H1 (cell line): ENCODE measurements around the gene PLCL2. TPM values are rescaled to one million over a fixed set of nuclear protein-coding genes. Genes with fewer than 3 reads are reported as not detected.

ENCODE experiments used
- CTCF ChIA-PET: fragments of 300-600 bp; sonication (Branson Sonifier 250); formaldehyde crosslinking; loops from one replicate; lab custom pipeline; 2021; ENCODE audit not compliant: partially characterized antibody; lab: Charles Lee
- POLR2A ChIA-PET: fragments of 300-600 bp; sonication (Branson Sonifier 250); formaldehyde crosslinking; loops from one replicate; lab custom pipeline; 2021; ENCODE audit warnings: inconsistent platforms; ENCODE audit not compliant: partially characterized antibody; lab: Charles Lee
- DNase-seq, 2 experiments: peaks; one replicate each; pipeline versions ENCODE4 v3.0.0 to v3.0.0-alpha.2; 2010 to 2022; ENCODE audit warnings: low spot score in 2 of 2, low read depth in 1 of 2, mixed read lengths in 1 of 2
- FAIRE-seq: peaks from 2 replicates; lab custom pipeline; 2011; peaks lifted over from hg19 to GRCh38; lab: Jason Lieb, UNC
- H2AFZ ChIP-seq: 2 replicates; pipeline ENCODE4 v1.8.1; 2012; ENCODE audit warnings: low read length, inconsistent platforms
- H2AK5ac ChIP-seq: 2 replicates; pipeline ENCODE4 v1.6.1; 2013; ENCODE audit warnings: low read depth, low read length
- H2BK120ac ChIP-seq: replicated peaks from 2 replicates; pipeline ENCODE3; 2013; ENCODE audit warnings: low read depth, low read length, inconsistent platforms
- H2BK12ac ChIP-seq: 2 replicates; pipeline ENCODE4 v1.6.1; 2013; ENCODE audit warnings: low read depth, low read length
- H2BK15ac ChIP-seq: 2 replicates; pipeline ENCODE4 v1.6.1; 2013; ENCODE audit warnings: low read length
- H2BK20ac ChIP-seq: 2 replicates; pipeline ENCODE4 v1.6.1; 2013; ENCODE audit warnings: low read length
- H2BK5ac ChIP-seq: 2 replicates; pipeline ENCODE4 v1.6.1; 2013; ENCODE audit warnings: low read depth, low read length
- H3K14ac ChIP-seq: 2 replicates; pipeline ENCODE4 v1.6.1; 2013; ENCODE audit warnings: inconsistent platforms; ENCODE audit not compliant: insufficient read length
- H3K18ac ChIP-seq: 2 replicates; pipeline ENCODE4 v1.6.1; 2013; ENCODE audit warnings: low read length; ENCODE audit errors: extremely low read depth
- H3K23ac ChIP-seq: 2 replicates; pipeline ENCODE4 v1.6.1; 2013; ENCODE audit warnings: inconsistent platforms; ENCODE audit not compliant: insufficient read length
- H3K23me2 ChIP-seq: 2 replicates; pipeline ENCODE4 v1.6.1; 2013; ENCODE audit warnings: low read depth, low read length
- H3K27ac ChIP-seq: 2 replicates; pipeline ENCODE4 v1.6.1; 2011; ENCODE audit warnings: low read depth, low read length, inconsistent platforms
- H3K27me3 ChIP-seq, 4 experiments: replicated peaks in 1 of 4; 1 replicate in 1 of 4; 2 replicates in 3 of 4; pipeline versions ENCODE4 v1.6.1 to v1.8.1; 2011 to 2013; ENCODE audit warnings: low read length in 3 of 4, mild to moderate bottlenecking in 3 of 4, inconsistent platforms in 2 of 4, mixed read lengths in 2 of 4, moderate library complexity in 1 of 4; ENCODE audit not compliant: control insufficient read depth in 3 of 4, insufficient read depth in 3 of 4; ENCODE audit errors: extremely low read depth in 1 of 4
- H3K36me3 ChIP-seq, 4 experiments: 2 replicates each; pipeline versions ENCODE4 v1.6.1 to v1.8.1; 2011 to 2013; ENCODE audit warnings: mild to moderate bottlenecking in 4 of 4, low read length in 3 of 4, moderate library complexity in 2 of 4, control low read depth in 1 of 4, inconsistent platforms in 1 of 4; ENCODE audit not compliant: insufficient read depth in 4 of 4, control insufficient read depth in 2 of 4
- H3K4ac ChIP-seq: replicated peaks from 2 replicates; pipeline ENCODE3; 2013; ENCODE audit warnings: low read length, low read depth, mixed read lengths, inconsistent platforms; ENCODE audit not compliant: insufficient read length
- H3K4me1 ChIP-seq, 4 experiments: replicated peaks in 1 of 4; 1 replicate in 1 of 4; 2 replicates in 3 of 4; pipeline versions ENCODE4 v1.6.1 to v1.8.1; 2011 to 2013; ENCODE audit warnings: low read length in 3 of 4, inconsistent platforms in 2 of 4, mixed read lengths in 1 of 4; ENCODE audit not compliant: insufficient read depth in 4 of 4, control insufficient read depth in 3 of 4
- H3K4me2 ChIP-seq, 2 experiments: 2 replicates each; pipeline versions ENCODE4 v1.6.1 to v1.8.1; 2011 to 2013; ENCODE audit warnings: low read depth in 2 of 2, low read length in 2 of 2, control low read depth in 1 of 2, inconsistent platforms in 1 of 2, mild to moderate bottlenecking in 1 of 2; ENCODE audit not compliant: insufficient read depth in 1 of 2
- H3K4me3 ChIP-seq, 4 experiments: fragments of 200-600, 300-600 bp in 1 of 4; sonication (generic), shearing (Covaris generic), sonication (Bioruptor Twin) in 1 of 4; 2 replicates each; pipeline versions ENCODE4 v1.5.1 to v1.8.1; 2011 to 2016; ENCODE audit warnings: low read length in 4 of 4, low read depth in 3 of 4, control low read depth in 2 of 4, inconsistent platforms in 2 of 4, mild to moderate bottlenecking in 2 of 4, mixed read lengths in 1 of 4, moderate library complexity in 1 of 4; ENCODE audit not compliant: insufficient read depth in 2 of 4; ENCODE audit errors: extremely low read depth in 1 of 4
- H3K56ac ChIP-seq: replicated peaks from 2 replicates; pipeline ENCODE3; 2013; ENCODE audit warnings: low read depth, mild to moderate bottlenecking, mixed read lengths, low read length, inconsistent platforms; ENCODE audit not compliant: insufficient read length
- H3K79me1 ChIP-seq: 2 replicates; pipeline ENCODE4 v1.6.1; 2013; ENCODE audit warnings: low read depth, low read length, control low read depth
- H3K79me2 ChIP-seq, 2 experiments: 2 replicates each; pipeline versions ENCODE4 v1.6.1 to v1.8.1; 2012 to 2013; ENCODE audit warnings: low read length in 2 of 2, mild to moderate bottlenecking in 2 of 2, inconsistent platforms in 1 of 2; ENCODE audit not compliant: insufficient read depth in 2 of 2, control insufficient read depth in 1 of 2
- H3K9ac ChIP-seq, 4 experiments: replicated peaks in 1 of 4; 1 replicate in 1 of 4; 2 replicates in 3 of 4; pipeline versions ENCODE4 v1.6.1 to v1.8.1; 2011 to 2013; ENCODE audit warnings: low read depth in 3 of 4, low read length in 3 of 4, control low read depth in 2 of 4, mild to moderate bottlenecking in 2 of 4, moderate library complexity in 2 of 4, inconsistent platforms in 1 of 4; ENCODE audit errors: extremely low read depth in 1 of 4
- H3K9me3 ChIP-seq, 2 experiments: 2 replicates each; pipeline versions ENCODE4 v1.6.1 to v1.8.1; 2012 to 2013; ENCODE audit warnings: mild to moderate bottlenecking in 2 of 2, moderate library complexity in 2 of 2, control low read depth in 1 of 2, inconsistent platforms in 1 of 2, low read depth in 1 of 2, low read length in 1 of 2, mixed read lengths in 1 of 2; ENCODE audit not compliant: insufficient read depth in 2 of 2
- H4K20me1 ChIP-seq, 2 experiments: replicated peaks in 1 of 2; 2 replicates each; pipeline versions ENCODE3 to v1.8.1; 2011 to 2013; ENCODE audit warnings: inconsistent platforms in 2 of 2, low read length in 2 of 2, mild to moderate bottlenecking in 1 of 2; ENCODE audit not compliant: insufficient read depth in 2 of 2, control insufficient read depth in 1 of 2
- H4K5ac ChIP-seq: 2 replicates; pipeline ENCODE4 v1.6.1; 2013; ENCODE audit warnings: low read length, low read depth, mixed read lengths, inconsistent platforms; ENCODE audit not compliant: insufficient read length
- H4K8ac ChIP-seq: 2 replicates; pipeline ENCODE4 v1.8.0; 2013; ENCODE audit warnings: mild to moderate bottlenecking, moderate library complexity, low read length, inconsistent platforms; ENCODE audit not compliant: insufficient read depth; ENCODE audit errors: extremely low read depth
- H4K91ac ChIP-seq: replicated peaks from 2 replicates; pipeline ENCODE3; 2013; ENCODE audit warnings: low read length, mixed read lengths, inconsistent platforms; ENCODE audit not compliant: insufficient read length
- ATF2 ChIP-seq: IDR thresholded peaks from 2 replicates; pipeline ENCODE4 v1.6.1; 2012; ENCODE audit warnings: low read length, inconsistent platforms
- E2F6 ChIP-seq: IDR thresholded peaks from 2 replicates; pipeline ENCODE4 v1.6.1; 2012; ENCODE audit warnings: inconsistent platforms
- EP300 ChIP-seq, 2 experiments: IDR thresholded peaks; 1 replicate in 1 of 2; 2 replicates in 1 of 2; pipeline ENCODE4 v1.6.1; 2011 to 2012; ENCODE audit warnings: low read depth in 2 of 2, low read length in 2 of 2, mild to moderate bottlenecking in 2 of 2, borderline replicate concordance in 1 of 2, inconsistent platforms in 1 of 2, moderate library complexity in 1 of 2
- FOSL1 ChIP-seq: IDR thresholded peaks from 2 replicates; pipeline ENCODE4 v1.6.1; 2011; ENCODE audit warnings: mild to moderate bottlenecking, low read depth, low read length, moderate library complexity; ENCODE audit not compliant: insufficient read depth
- POLR2A ChIP-seq, 2 experiments: IDR thresholded peaks; 1 replicate in 1 of 2; 2 replicates in 1 of 2; pipeline ENCODE4 v1.6.1; 2011; ENCODE audit warnings: low read depth in 2 of 2, low read length in 2 of 2, mild to moderate bottlenecking in 2 of 2; ENCODE audit errors: control extremely low read depth in 1 of 2
- RBBP5 ChIP-seq: IDR thresholded peaks from 2 replicates; pipeline ENCODE4 v1.7.1; 2012; ENCODE audit warnings: low read depth, mild to moderate bottlenecking, inconsistent platforms, low read length, moderate library complexity, borderline replicate concordance
- RFX5 ChIP-seq: IDR thresholded peaks from 2 replicates; pipeline ENCODE4 v1.6.1; 2011; ENCODE audit warnings: low read depth, low read length, improper control_type of control experiment, borderline replicate concordance
- RXRA ChIP-seq: IDR thresholded peaks from 2 replicates; pipeline ENCODE4 v1.6.1; 2011; ENCODE audit warnings: low read depth, mild to moderate bottlenecking, low read length, moderate library complexity; ENCODE audit not compliant: insufficient read depth
- SAP30 ChIP-seq: fragments of 300-600 bp; sonication (generic); IDR thresholded peaks from 2 replicates; pipeline ENCODE4 v1.7.1; 2012; ENCODE audit warnings: low read length, moderate library complexity, mild to moderate bottlenecking, inconsistent platforms; ENCODE audit not compliant: insufficient read depth, insufficient replicate concordance
- SUZ12 ChIP-seq: fragments of 200-600 bp; sonication (generic); IDR thresholded peaks from 2 replicates; pipeline ENCODE4 v1.6.1; 2012; ENCODE audit warnings: mild to moderate bottlenecking, inconsistent platforms, low read length, moderate library complexity, mixed read lengths
- ZNF274 ChIP-seq: IDR thresholded peaks from 2 replicates; pipeline ENCODE4 v1.7.0; 2012; ENCODE audit warnings: low read length, borderline replicate concordance; ENCODE audit errors: extremely low read depth
- WGBS, 2 experiments: shearing (Covaris generic) in 1 of 2; methylation state at CpG; one replicate each; pipeline versions ENCODE4 v1.1.6 to v1.1.7; 2013 to 2015; ENCODE audit warnings: low lambda C conversion rate in 2 of 2, mixed read lengths in 2 of 2, inconsistent platforms in 1 of 2, low coverage in 1 of 2, missing lambda C conversion rate in 1 of 2; ENCODE audit not compliant: insufficient replicate concordance in 2 of 2, insufficient coverage in 1 of 2, insufficient read length in 1 of 2; ENCODE audit errors: extremely low coverage in 1 of 2, missing lambda C conversion rate in 1 of 2; 5-methylcytosine and 5-hydroxymethylcytosine counted together
- polyA plus RNA-seq, 7 experiments: library from polyadenylated mRNA; depleted of rRNA in 3 of 7; stranded (reverse) in 5 of 7; unstranded in 2 of 7; fragments of >200 nt in 5 of 7; fragments of 200-250 nt in 2 of 7; gene quantifications; 1 replicate in 5 of 7; 2 replicates in 1 of 7; 4 replicates in 1 of 7; pipeline versions ENCODE4 v1.2.1 to v1.2.3, GENCODE V29; 2011 to 2013; ENCODE audit warnings: missing spikeins in 2 of 7, mixed read lengths in 2 of 7
- total RNA-seq: library from RNA; stranded (reverse); fragmentation: NEBNext Ultra II Directional; extraction: Animal tissue kit (Norgen Biotek cat#: 25700); gene quantifications from 2 replicates; pipeline ENCODE4 v1.2.1, GENCODE V29; 2021

Gene PLCL2
- total and polyA plus RNA-seq, 2 of the 8 experiments (the other 6 are each of a cell fraction or from before 2014, with no cell fraction given) = 3.5 to 6.8 TPM

GRCh38 chr3:16849229-16849628, 35.5 kb upstream of the PLCL2 start:
- no peak overlapping the region for H2BK12ac ChIP-seq
- H3K4ac ChIP-seq = no peak overlapping the region
- no peaks in the 10 kb centered on the region for H3K36me3 ChIP-seq
- no peak for DNase-seq
- CTCF ChIA-PET = interaction anchor here (0.6 to 2.7 kb wide), 5 partner anchors 9 to 423 kb away, joined by 3 to 9 read pairs (median 4); no protein-coding TSS in a partner anchor
- no peak overlapping the region for H2BK15ac ChIP-seq
- no peak overlapping the region for H2BK20ac ChIP-seq
- H3K27me3 ChIP-seq = no peaks in the 10 kb centered on the region
- no peak overlapping the region for H4K5ac ChIP-seq
- FAIRE-seq = peak; percentile 74
- no peak overlapping the region for H3K14ac ChIP-seq
- no peak overlapping the region for H2AK5ac ChIP-seq
- H4K91ac ChIP-seq = no peak overlapping the region
- no peak overlapping the region for H3K18ac ChIP-seq
- H3K23me2 ChIP-seq = no peaks in the 10 kb centered on the region
- no peak overlapping the region for H3K9ac ChIP-seq
- no peaks in the 10 kb centered on the region for H4K20me1 ChIP-seq
- peak overlapping the region; percentile 41 to 57; a peak in 3 of 4 replicates for H3K4me2 ChIP-seq
- H3K9me3 ChIP-seq = no peaks in the 10 kb centered on the region
- no peak overlapping the region for H2BK5ac ChIP-seq
- H2AFZ ChIP-seq = peak overlapping the region; percentile 72
- WGBS, 2 experiments = 32% methylated on average over 8 of the region's 8 CpGs; no CpG with 5 or more reads in 1 of the 2 experiments
- H3K4me3 ChIP-seq = no peak overlapping the region
- peaks cover 0 to 5% (median 0%) of the 10 kb centered on the region in 4 experiments; a peak in 1 of 7 replicates for H3K4me1 ChIP-seq
- POLR2A ChIA-PET = no interaction called here
- H3K56ac ChIP-seq = no peak overlapping the region
- no peaks in the 10 kb centered on the region for H3K79me2 ChIP-seq
- H3K79me1 ChIP-seq = no peaks in the 10 kb centered on the region
- no peak overlapping the region for H3K23ac ChIP-seq
- no peak overlapping the region for H3K27ac ChIP-seq
- no peak overlapping the region for H2BK120ac ChIP-seq
- no peak overlapping the region for H4K8ac ChIP-seq
- TF ChIP-seq RFX5 (no peak), ZNF274 (no peak), SAP30 (no peak), RXRA (no peak), SUZ12 (no peak), E2F6 (no peak), POLR2A (IDR thresholded peaks at IDR 0.05; ENCODE audit: control extremely low read depth in 1 of 2, low read depth in 2 of 2, low read length in 2 of 2) (no peak), ATF2 (no peak), FOSL1 (no peak), EP300 (IDR thresholded peaks at IDR 0.05; ENCODE audit: borderline replicate concordance in 1 of 2, low read depth in 2 of 2, low read length in 2 of 2) (no peak), RBBP5 (no peak)
